ENCODE results near the gene CYB561.

The CYB561 gene, protein sequence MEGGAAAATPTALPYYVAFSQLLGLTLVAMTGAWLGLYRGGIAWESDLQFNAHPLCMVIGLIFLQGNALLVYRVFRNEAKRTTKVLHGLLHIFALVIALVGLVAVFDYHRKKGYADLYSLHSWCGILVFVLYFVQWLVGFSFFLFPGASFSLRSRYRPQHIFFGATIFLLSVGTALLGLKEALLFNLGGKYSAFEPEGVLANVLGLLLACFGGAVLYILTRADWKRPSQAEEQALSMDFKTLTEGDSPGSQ

DNA sequence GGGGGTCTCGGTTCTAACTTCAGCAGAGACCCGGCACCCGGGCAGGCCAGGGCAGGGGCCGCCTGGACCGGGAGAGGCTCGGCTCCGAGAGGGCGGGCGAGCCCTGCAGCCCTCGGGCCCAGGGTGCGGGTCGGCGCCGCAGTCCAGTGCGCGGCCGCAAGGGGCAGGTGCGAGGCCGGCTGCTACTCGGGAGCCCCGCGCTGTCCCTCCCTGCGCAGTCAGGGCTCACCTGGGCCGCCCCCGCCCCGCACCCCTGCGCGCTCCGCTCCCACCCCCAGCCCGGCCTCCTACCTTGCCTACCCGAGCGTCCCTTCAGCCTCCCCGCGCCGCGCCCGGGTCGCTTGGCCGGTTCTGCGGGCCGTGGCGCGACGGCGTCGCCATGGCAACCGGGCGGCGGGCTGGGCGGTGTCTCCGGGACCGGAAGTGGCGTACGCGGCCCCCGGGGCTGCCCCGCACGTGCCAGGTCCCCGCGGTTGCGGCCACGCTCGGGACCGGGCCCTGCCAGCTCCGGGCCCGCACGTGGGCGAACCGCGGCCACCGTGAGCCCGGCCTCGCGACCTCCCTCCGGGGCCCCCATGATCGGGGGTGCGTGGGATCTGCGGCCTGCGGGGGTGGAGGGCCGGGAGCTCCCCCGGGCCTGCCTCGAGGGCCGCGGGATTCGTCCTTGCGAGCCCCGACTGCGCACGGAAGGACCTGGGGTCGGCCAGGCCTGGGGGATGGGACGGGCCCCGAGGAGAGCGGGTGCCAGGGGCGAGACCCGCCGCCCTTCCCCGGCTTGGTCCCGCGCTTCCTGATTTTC lies at the start of gene CYB561:
CYB561 (minus strand) TSS at position 353 of the 799 bp plus-strand sequence. CDS start 8,759 bp downstream, outside the sequence.
- peak; percentile 84 for DNase-seq (ENCODE audit: low spot score)
- TF ChIP-seq, protein P1, sequence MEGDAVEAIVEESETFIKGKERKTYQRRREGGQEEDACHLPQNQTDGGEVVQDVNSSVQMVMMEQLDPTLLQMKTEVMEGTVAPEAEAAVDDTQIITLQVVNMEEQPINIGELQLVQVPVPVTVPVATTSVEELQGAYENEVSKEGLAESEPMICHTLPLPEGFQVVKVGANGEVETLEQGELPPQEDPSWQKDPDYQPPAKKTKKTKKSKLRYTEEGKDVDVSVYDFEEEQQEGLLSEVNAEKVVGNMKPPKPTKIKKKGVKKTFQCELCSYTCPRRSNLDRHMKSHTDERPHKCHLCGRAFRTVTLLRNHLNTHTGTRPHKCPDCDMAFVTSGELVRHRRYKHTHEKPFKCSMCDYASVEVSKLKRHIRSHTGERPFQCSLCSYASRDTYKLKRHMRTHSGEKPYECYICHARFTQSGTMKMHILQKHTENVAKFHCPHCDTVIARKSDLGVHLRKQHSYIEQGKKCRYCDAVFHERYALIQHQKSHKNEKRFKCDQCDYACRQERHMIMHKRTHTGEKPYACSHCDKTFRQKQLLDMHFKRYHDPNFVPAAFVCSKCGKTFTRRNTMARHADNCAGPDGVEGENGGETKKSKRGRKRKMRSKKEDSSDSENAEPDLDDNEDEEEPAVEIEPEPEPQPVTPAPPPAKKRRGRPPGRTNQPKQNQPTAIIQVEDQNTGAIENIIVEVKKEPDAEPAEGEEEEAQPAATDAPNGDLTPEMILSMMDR (conservative IDR thresholded peaks at IDR 0.05; ENCODE audit: low read depth), result peak; percentile 84
- ChIA-PET CTCF (interaction anchor here (0.7 to 5.0 kb wide), 7 partner anchors 11 to 166 kb away, joined by 3 to 28 read pairs (median 10); no protein-coding TSS in a partner anchor), POLR2A (ENCODE audit: low non-redundant PET) (interaction anchor here (1.1 kb wide), 1 partner anchor 11 kb away, joined by 3 read pairs; no protein-coding TSS in a partner anchor)
- peak within 1 kb of the TSS; percentile 78 for H3K27ac ChIP-seq

DNA sequence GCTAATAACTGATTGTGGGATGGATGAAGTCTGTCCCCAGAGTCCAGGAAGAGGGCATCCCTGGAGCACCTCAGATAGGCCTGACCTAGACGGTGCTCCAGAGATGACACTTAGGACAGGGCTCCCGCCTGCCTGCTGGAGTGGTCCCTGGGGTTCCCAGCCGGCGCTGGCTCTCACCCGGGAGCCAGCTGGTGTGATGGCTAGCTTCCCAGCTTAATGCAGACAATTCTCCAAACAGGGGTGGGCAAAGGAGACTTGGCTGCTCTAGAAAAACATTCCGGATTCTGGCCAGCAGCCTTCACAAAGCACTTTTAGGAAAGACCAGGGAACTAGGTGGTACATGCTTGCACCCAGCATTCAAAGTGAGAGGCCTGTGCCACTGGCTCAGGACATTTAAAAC lies 49.4 kb upstream of the CYB561 start:
- TF ChIP-seq, protein P1 (conservative IDR thresholded peaks at IDR 0.05; ENCODE audit: low read depth), result no peak
- DNase-seq (ENCODE audit: low spot score), result no peak
- no peak overlapping the region for H3K27ac ChIP-seq
- ChIA-PET POLR2A (ENCODE audit: low non-redundant PET) (no interaction called here), CTCF (interaction anchor here (0.9 kb wide), 1 partner anchor 70 kb away, joined by 4 read pairs; no protein-coding TSS in a partner anchor)

DNA sequence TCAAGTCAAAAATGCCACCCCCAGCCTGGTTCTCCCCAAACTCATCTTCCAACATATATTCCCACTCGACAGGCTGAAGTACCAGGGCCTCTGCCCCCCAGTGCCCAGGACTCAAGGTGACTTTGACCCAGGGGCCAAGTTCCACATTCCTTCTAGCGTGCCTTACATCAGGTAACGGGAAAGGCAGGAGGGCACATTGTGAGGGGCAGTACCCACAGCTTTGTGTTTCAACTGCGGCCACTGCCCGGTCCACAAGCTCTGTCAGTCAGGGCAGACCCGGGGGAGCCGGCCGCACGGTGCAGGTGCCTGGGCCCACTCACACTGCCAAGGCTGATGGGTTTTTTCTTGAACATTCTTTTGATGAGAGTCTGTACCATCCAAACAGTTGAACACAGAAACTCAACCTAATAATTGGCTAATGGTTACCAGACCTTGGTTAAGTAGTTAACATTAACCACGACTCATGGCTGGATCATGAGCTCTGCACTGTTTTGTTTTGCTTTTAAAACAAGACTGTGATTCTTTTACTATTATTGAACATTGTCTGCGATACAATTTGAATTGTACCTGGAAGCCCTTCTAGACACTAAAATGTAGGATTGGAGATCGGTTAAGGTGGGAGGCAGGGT lies 48.3 kb upstream of the CYB561 start:
- ChIA-PET CTCF (no interaction called here), POLR2A (ENCODE audit: low non-redundant PET) (no interaction called here)
- no peak overlapping the region for H3K27ac ChIP-seq
- no peak for DNase-seq (ENCODE audit: low spot score)
- TF ChIP-seq, protein P1 (conservative IDR thresholded peaks at IDR 0.05; ENCODE audit: low read depth), result no peak

DNA sequence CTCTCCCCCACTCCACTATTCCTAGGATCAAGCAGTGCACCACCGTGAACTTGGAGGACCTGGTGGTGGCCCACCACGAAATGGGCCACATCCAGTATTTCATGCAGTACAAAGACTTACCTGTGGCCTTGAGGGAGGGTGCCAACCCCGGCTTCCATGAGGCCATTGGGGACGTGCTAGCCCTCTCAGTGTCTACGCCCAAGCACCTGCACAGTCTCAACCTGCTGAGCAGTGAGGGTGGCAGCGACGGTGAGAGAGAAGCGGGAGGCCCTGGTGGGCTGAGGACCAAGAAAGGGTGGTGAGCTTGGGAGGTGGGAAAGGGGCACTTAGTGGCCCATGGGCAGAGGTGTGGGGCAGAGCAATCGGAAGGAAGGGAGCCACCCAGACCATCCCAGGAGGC lies 47.3 kb upstream of the CYB561 start:
- ChIA-PET CTCF (interaction anchor here (0.6 kb wide), 1 partner anchor 341 kb away, joined by 3 read pairs; no protein-coding TSS in a partner anchor), POLR2A (ENCODE audit: low non-redundant PET) (no interaction called here)
- no peak overlapping the region for H3K27ac ChIP-seq
- TF ChIP-seq, protein P1 (conservative IDR thresholded peaks at IDR 0.05; ENCODE audit: low read depth), result no peak
- DNase-seq (ENCODE audit: low spot score), result no peak

DNA sequence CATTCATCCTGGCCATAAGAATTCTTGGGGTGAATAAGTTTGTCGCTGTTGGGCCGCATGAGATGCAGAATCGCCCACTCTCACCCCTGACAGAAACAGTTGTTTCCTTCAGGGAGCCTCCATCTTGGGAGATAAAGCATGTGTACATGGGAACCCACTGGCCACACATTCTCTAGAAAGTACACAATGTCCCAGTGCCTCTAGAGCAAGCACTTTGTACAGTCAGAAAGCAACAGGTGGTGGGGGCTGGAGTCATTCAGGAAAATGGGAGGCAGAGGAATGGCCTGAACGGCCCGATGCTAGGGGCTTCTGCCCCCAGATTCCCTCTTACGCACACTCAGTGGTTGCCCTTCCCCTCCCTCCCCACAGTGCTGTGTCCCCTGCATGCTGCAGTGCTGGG lies 46.8 kb upstream of the CYB561 start:
- POLR2A ChIA-PET (ENCODE audit: low non-redundant PET), result no interaction called here
- TF ChIP-seq, protein P1 (conservative IDR thresholded peaks at IDR 0.05; ENCODE audit: low read depth), result no peak
- H3K27ac ChIP-seq, result no peak overlapping the region
- CTCF ChIA-PET, result no interaction called here
- no peak for DNase-seq (ENCODE audit: low spot score)

DNA sequence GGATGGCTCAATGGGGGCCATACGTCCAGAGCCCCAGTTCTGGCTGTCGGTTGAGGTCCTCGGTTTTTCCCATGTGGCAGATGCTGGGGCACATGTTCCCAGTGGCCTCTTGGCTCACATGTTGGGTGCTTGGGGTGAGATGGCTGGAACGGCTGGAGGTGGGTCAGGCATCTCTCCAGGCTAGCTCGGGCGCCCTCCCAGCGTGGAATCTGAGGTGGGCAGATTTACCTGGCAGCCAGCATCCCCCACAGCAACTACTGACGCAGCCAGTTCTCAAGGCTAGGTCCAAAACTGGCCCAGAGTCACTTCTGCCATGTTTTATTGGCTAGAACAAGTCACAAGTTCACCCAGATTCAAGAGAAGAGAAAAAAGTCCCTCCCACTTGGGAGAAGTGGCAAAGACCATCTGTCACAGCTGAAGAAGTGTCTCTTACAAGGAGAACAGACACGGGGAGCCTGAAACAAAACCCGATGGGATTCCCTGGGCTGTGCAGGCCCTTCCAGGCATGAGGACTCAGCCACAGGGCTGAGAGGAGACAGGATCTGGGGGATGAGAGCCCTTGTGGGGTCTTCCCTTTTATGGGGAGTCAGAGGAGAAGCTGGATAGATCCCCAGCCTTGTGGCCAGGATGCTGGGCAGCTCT lies 46.0 kb upstream of the CYB561 start:
- POLR2A ChIA-PET (ENCODE audit: low non-redundant PET), result no interaction called here
- H3K27ac ChIP-seq, result no peak overlapping the region
- no peak for DNase-seq (ENCODE audit: low spot score)
- TF ChIP-seq, protein P1 (conservative IDR thresholded peaks at IDR 0.05; ENCODE audit: low read depth), result no peak
- CTCF ChIA-PET, result no interaction called here

Measured in RWPE1 (cell line).